ENCODE measurements around the gene BAIAP2.
"Not testable (repeated sequence)": the region's sequence is repeated elsewhere in the genome, so short reads cannot be mapped to it uniquely, and the experiment has no call there.

The BAIAP2 gene

GRCh38 chr17:81000631-81001357 is 34.2 kb upstream of the BAIAP2 start:
- no peak for DNase-seq (ENCODE audit: low read depth in 4 of 4, low spot score in 1 of 4)

- DNase-seq (ENCODE audit: low read depth in 4 of 4, low spot score in 1 of 4) = no peak
Measured at GRCh38 chr17:81002013-81002384, 33.0 kb upstream of the BAIAP2 start.

DNA sequence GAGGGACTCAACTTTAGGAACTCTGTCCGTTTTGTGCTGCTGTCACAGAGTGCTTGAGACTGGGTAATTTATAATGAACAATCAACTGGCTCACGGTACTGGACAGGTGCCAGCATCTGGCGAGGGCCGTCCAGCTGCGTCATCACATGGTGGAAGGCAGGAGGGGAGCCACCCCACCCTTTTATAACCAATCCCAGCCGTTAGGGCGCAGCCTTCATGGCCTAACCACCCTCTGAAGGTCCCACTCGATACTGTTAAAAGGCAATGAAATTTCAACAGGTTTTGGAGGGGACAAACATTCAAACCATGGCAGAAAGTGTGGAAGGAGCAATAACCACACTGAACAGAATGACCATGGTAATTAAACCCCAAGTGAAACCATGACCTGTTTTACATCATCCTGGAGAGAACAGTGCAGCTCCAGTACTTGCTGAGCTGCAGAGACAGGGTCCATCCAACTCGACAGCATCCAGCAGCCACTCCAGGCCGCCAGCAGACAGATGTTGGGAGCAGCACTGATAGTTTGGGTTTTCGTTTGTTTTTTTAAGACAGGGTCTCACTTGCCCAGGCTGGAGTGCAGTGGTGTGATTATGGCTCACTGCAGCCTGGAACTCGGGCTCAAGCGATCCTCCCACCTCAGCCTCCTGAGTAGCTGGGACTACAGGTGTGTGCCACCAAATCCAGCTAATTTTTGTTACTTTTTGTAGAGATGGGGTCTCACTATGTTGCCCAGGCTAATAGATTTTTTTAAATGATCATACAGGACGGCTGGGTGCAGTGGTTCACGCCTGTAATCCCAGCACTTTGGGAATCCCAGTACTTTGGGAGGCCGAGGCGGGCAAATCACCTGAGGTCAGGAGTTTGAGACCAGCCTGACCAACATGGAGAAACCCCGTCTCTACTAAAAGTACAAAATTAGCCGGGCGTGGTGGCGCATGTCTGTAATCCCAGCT is 32.3 kb upstream of the BAIAP2 start:
- no peak for DNase-seq (ENCODE audit: low read depth in 4 of 4, low spot score in 1 of 4)

DNA sequence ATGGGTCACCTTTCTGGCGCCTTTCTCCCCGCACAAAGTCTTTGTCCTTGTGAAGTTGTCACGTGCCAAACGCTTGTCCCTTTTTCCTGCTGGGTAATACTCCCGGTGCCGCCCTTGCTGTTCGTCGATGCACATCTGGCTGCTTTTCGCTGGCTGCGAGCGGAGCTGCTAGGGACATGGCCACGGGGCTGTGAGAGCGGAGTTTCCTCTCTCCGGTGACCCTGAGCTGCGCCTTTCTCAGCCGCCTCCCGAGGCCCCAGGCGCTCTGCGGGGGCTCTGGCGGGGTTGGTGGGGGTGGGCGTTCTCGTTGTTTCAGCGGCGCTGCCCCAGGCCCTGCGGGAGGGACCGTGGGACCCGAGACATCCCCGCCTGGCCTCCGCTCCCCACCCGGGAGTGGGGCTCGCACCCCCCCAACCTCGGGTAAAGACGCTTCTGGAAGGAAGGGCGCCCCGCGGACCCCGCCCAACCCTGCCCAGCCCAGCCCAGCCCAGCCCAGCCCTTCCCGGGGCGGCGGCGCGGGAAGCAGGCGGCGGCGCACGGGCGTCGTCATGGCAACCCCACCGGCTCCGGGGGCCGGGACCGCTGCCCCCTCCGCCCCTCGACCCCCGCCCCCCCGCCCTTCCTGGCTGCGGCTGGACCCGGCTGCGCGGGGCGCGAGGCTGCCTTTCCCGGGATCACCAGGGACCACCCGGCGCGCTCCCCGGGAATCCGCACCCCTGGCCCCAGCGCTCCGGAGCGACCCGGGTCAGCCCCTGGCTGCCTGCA is 31.1 kb upstream of the BAIAP2 start:
- no peak for DNase-seq (ENCODE audit: low read depth in 4 of 4, low spot score in 1 of 4)

DNA sequence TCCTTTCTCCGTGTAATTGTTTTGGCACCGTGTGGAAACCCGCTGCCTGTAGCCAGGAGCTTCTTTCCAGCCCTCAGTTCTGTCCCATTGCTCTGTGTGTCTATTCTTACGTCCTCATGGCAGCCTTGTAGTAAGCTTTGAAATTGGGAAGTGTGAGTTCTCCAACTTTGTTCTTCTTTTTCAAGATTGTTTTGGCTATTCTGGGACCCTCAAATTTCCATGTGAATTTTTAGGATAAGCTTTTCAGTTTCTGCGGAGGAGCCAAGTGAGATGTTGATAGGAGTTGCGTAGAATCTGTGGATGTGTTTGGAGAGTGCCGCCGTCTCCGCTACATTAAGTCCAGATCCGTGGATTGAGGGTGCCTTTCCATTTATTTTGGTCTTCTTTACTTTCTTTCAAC is 28.1 kb upstream of the BAIAP2 start:
- DNase-seq (ENCODE audit: low read depth in 4 of 4, low spot score in 1 of 4) = no peak

DNA sequence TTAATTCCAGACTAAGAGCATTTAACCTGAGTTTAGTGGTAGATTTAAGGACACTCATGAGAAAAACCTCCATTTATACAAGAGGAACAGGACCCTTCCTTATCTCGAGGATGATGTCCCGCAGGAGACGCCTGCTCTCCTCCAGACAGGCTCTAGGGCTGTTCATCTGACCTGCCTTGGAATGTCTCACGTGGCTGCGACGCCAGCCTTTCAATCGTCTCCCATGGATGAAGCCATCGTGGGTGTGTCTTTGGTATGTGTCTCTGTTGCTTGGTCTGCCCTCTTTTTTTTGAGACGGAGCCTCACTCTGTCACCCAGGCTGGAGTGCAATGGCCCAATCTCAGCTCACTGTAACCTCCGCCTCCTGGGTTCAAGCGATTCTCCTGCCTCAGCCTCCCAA is 26.8 kb upstream of the BAIAP2 start:
- DNase-seq (ENCODE audit: low read depth in 4 of 4, low spot score in 1 of 4) = no peak

GRCh38 chr17:81009136-81009535 is 25.8 kb upstream of the BAIAP2 start:
- DNase-seq (ENCODE audit: low read depth in 4 of 4, low spot score in 1 of 4) = no peak

DNA sequence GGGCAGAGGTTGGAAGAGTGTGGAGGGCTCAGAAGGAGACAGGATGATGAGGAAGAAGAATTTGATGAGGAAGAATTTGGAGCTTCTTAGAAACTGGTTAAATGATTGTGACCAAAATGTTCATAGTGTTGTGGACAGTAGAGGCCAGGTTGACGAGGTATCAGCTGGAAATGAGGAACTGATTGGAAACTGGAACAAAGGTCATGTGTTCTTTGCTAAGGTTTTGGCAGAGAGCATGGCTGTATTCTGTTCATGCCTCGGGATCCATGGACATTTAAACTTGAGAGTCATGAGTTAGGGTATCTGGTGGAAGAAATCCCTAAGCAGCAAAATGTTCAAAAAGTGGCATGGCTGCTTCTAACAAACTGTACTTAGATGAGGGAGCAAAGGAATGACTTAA is 24.0 kb upstream of the BAIAP2 start:
- no peak for DNase-seq (ENCODE audit: low read depth in 4 of 4, low spot score in 1 of 4)

- no peak for DNase-seq (ENCODE audit: low read depth in 4 of 4, low spot score in 1 of 4)
Measured at GRCh38 chr17:81011951-81012350, 23.0 kb upstream of the BAIAP2 start.

DNA sequence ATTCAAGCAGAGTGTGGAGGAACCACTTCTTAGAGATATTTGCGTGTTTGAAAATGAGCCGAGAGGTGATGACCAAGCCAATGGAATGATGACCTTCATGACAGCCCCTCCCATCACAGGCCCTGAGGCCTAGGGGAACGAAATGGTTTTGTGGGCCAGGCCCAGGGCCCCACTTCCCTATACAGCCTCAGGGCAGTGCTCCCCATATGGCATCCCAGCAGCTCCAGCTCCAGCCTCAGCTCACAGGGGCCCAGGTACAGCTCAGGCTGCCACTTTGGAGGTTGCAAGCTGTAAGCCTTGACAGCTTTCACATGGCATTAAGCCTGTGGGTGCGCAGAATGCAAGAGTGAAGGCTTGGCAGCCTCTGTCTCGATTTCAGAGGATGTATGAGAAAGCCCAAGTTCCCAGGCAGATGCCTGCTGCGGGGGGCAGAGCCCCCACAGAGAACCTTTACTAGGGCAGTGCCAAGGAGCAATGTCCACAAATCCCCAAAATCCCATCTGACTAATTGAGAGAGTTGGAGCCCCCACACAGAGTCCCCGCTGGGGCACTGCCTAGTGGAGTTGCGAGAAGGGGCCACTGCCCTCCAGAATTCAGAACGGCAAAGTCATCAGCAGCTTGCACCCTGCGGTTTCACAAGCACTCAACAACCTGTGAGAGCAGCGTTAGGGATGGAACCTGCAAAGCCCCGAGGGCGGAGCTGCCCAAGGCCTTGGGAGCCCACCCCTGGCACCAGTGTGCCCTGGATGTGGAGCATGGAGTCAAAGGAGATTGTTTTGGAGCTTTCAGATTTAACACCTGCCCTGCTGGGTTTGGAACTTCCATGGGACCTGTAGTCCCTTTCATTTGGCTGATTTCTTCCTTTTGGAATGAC is 22.1 kb upstream of the BAIAP2 start:
- DNase-seq (ENCODE audit: low read depth in 4 of 4, low spot score in 1 of 4) = no peak

DNA sequence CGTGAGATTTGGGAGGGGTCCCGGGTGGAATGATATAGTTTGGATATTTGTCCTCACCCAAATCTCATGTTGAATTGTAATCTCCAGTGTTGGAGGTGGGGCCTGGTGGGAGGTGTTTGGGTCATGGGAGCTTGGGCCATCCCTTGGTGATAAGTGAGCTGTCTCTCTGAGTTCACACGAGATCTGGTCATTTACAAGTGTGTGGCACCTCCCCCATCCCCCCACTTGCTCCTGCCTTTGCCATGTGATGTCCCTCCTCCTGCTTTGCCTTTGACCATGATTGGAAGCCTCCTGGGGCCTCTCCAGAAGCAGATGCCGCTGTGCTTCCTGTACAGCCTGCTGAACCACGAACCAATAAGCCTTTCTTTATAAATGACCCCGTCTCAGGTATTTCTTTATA is 21.3 kb upstream of the BAIAP2 start:
- no peak for DNase-seq (ENCODE audit: low read depth in 4 of 4, low spot score in 1 of 4)

- no peak for DNase-seq (ENCODE audit: low read depth in 4 of 4, low spot score in 1 of 4)
Measured at GRCh38 chr17:81015136-81015535, 19.8 kb upstream of the BAIAP2 start.

DNA sequence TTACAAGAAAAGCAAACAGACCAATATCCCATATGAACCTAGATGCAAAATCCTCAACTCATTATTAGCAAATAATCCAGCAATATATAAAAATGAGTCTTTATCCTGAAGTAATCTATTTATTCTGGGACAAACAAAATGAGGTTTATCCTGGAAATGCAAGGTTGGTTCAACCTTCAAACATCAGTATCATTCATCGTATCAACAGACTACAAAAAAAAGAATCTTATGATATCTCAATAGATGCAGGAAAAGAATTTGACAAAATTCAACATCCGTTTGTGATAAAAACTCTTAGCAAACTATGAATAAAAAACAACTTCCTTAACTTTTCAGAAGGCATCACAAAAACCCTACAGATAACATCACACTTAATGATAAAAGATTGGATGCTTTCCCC is 18.4 kb upstream of the BAIAP2 start:
- no peak for DNase-seq (ENCODE audit: low read depth in 4 of 4, low spot score in 1 of 4)

DNA sequence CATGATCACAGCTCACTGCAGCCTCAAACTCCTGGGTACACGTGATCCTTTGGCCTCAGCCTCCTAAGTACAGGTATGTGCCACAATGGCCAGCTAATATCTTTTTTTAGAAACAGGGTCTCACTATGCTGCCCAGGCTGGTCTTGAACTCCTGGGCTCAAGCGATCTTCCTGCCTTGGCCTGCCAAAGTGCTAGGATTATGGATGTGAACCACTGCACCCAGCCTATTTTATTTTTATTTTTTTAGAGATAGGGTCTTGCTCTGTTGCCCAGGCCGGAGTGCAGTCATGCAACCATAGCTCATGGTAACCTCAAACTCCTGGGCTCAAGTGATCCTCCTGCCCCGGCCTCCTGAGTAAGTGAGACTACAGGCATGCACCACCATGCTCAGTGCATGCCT is 17.6 kb upstream of the BAIAP2 start:
- DNase-seq (ENCODE audit: low read depth in 4 of 4, low spot score in 1 of 4) = not testable (repeated sequence)

DNA sequence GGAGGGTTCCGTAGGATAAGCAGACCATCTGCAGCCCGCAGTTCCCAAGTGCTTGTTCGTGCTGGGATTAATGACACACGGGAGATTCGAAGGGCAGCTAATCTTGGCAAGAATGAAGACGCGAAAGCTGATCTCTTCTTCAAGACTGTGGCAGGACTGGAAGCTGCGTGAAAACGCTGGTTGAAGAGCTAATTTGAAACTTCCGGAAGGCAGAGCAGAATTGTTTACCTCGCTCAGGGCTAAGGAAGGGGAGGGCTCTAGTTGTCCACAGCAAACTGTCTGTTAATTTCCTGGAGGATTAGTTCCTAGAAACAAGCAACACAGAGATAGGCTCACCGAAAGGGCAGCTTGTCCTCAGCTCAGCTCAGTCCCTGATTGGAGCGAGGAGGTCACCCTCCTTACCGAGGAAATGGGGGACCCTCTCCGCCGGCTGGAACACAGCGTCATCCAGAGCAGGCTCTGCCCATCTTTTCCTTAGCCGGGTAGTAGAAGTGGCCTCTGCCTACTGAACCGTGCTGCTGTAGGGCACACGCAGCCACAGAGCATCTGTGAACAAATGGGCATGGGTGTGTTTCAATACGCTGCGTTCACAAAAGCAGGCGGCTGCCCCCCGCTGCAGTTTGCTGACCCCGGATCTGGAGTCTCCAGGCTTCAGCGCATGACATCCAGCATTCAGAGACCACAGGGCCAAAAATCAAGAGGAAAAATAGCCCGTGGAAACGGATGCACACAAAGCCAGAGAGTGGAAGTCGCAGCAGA is 16.7 kb upstream of the BAIAP2 start:
- no peak for DNase-seq (ENCODE audit: low read depth in 4 of 4, low spot score in 1 of 4)

DNA sequence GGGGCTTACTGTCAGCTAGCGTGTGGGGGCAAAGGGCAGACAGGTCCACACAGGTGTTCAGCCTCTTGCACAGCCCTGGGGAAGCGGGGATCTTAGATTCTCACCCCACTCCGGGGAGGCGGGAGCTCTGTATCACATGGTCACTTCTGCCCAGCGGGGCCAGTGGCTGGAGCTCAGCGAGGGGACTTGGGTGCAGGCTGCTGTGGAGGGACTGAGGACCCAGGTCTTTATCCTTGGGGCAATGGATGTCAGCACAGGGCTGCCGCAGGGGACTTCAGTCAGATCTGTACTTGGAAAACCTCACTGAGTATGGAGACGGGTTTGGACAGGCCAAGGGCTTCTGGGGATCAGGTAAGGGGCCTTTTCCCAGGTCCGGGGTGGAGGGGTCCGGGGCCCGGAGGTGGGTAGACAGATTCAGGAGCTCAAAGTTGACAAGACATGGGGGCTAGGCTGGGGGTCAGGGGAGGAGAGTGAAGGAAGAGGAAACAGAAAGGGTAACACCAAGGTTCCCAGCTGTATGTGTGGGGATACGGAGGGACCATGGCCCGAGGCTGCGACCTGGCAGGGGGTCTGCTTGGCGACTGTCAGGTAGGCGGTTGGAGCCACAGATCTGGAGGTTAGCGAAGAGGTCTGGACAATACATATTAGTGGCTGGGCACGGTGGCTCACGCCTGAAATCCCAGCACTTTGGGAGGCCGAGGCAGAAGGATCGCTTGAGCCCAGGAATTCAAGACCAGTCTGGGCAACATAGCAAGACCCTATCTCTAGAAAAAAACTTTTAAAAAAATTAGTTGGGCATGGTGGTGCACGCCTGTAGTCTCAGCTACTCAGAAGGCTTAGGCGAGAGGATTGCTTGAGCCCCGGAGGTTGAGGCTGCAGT is 15.1 kb upstream of the BAIAP2 start:
- DNase-seq (ENCODE audit: low read depth in 4 of 4, low spot score in 1 of 4) = no peak

DNA sequence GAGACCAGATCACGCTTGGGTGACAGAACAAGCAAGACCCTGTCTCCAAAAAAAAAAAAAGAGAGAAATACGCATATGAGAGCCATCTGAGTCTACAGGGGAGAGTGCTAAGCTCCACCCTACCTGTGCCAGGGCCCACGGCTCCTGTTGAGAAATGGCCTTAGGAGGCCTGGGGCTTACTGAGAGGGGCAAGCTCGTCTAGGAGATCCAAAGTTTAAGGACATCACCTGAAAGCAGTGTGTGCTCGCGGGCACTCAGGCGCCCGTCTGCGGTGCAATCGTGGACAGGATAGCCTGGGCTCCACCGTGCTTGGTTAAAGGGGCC is 14.5 kb upstream of the BAIAP2 start:
- DNase-seq (ENCODE audit: low read depth in 4 of 4, low spot score in 1 of 4) = no peak

DNA sequence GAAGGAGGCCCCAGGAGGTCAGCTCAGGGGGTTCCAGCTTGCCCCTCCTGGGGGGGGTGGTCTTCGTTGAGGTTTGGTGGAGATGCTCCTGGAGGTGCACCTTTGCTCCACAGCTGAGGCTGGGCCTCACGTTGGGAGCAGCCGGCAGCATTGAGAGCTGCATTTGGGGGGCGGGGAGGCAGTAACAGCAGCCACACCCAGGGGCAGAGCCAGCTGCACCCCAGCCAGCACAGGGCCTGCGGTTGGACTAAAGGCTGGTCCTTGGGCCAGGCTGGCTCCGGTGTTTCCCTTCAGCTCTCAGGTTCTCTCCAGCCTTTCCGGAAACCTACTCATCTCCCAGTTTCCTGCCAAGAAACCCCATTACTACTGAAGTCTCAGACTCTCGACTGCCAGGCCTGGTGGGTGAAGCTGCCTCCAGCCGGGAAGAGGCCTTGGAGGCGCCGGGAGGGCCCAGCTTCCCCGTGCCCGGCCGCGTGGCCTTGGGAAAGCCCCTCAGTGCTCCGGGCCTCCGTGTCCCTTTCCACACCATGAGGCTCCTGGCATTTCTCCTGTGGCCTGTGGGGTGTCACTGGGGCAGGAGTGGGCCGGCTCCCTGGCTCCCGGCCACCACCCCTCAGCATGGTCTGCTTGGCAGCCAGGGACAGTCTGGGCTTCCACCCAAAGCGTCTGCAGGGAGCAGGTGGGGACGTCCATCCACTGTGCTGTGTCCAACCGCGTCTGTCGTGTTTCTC is 14.0 kb upstream of the BAIAP2 start:
- no peak for DNase-seq (ENCODE audit: low read depth in 4 of 4, low spot score in 1 of 4)
